HG02678 (cell line): Measurements from ENCODE around the gene KCTD11.

Experiments
- ATAC-seq: cut with Tn5 transposase; IDR thresholded peaks from one replicate; pipeline ENCODE4 v1.9.1; 2021; ENCODE audit warnings: mild to moderate bottlenecking, moderate library complexity; ENCODE audit not compliant: unreplicated experiment

KCTD11 gene

GRCh38 chr17:7370853-7371252 is 18.9 kb downstream of the KCTD11 start:
- no peak for ATAC-seq

GRCh38 chr17:7374353-7374752 is 22.4 kb downstream of the KCTD11 start:
- no peak for ATAC-seq

GRCh38 chr17:7379134-7379533 is 27.2 kb downstream of the KCTD11 start:
- no peak for ATAC-seq

GRCh38 chr17:7380321-7380720 is 28.4 kb downstream of the KCTD11 start:
- no peak for ATAC-seq

- no peak for ATAC-seq
Measured at GRCh38 chr17:7380855-7381683, 29.1 kb downstream of the KCTD11 start, which contains the start of gene TNK1. TSS of gene TNK1 (plus strand) at chr17:7381089. CDS start at chr17:7382927, 1,838 bp downstream.

GRCh38 chr17:7382901-7383300 is 30.9 kb downstream of the KCTD11 start:
- no peak for ATAC-seq

- no peak for ATAC-seq
Measured at GRCh38 chr17:7383371-7383741, 31.4 kb downstream of the KCTD11 start.

- peak; percentile 73 for ATAC-seq
Measured at GRCh38 chr17:7383742-7384488, 32.0 kb downstream of the KCTD11 start.

GRCh38 chr17:7384489-7385081 is 32.6 kb downstream of the KCTD11 start:
- ATAC-seq, result no peak

- no peak for ATAC-seq
Measured at GRCh38 chr17:7388856-7389255, 36.9 kb downstream of the KCTD11 start.

- no peak for ATAC-seq
Measured at GRCh38 chr17:7389924-7390910, 38.3 kb downstream of the KCTD11 start.

- no peak for ATAC-seq
Measured at GRCh38 chr17:7391307-7391706, 39.3 kb downstream of the KCTD11 start.

- no peak for ATAC-seq
Measured at GRCh38 chr17:7392696-7393612, 41.0 kb downstream of the KCTD11 start.

- ATAC-seq, result peak; percentile 47
Measured at GRCh38 chr17:7393613-7394451, 41.9 kb downstream of the KCTD11 start.

- ATAC-seq, result peak; percentile 84
Measured at GRCh38 chr17:7394452-7395191, 42.7 kb downstream of the KCTD11 start, which contains the start of gene PLSCR3. TSS of gene PLSCR3 (minus strand) at chr17:7394525. CDS start at chr17:7394110, 415 bp downstream.

GRCh38 chr17:7396147-7396546 is 44.2 kb downstream of the KCTD11 start:
- ATAC-seq, result no peak

GRCh38 chr17:7398612-7399011 is 46.6 kb downstream of the KCTD11 start:
- no peak for ATAC-seq
